ENCODE data around the gene NCOA5.

Gene NCOA5

DNA sequence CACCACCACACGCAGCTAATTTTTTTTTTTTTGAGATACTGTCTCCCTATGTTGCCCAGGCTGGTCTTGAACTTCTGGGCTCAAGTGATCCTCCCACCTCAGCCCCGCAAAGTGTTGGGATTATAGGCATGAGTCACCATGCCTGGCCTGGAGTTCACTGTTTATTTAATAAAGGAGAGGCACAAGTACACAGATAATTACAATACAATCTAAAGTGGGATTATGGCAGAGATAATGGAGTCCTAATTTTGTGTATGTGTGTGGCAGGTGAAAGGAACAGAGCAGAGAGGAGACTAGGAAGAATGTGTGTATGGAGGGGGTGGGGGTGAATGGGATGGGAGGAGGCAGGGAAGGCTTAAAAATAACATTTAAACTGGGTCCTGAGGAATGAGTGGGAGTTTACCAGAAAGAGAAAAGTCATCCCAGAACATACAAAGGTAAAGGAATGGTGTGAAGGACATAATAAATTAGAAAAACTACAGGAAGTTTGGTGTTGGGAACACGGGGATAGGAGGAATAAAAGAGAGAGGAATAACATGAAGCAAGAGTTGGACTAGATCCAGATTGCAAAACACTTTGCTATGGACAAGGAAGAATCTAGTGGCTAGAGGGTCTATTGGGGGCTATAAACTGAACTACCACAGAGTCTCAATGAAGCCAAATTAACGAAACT, 4.4 kb downstream of the NCOA5 start (continued):
- TF ChIP-seq, protein P1, sequence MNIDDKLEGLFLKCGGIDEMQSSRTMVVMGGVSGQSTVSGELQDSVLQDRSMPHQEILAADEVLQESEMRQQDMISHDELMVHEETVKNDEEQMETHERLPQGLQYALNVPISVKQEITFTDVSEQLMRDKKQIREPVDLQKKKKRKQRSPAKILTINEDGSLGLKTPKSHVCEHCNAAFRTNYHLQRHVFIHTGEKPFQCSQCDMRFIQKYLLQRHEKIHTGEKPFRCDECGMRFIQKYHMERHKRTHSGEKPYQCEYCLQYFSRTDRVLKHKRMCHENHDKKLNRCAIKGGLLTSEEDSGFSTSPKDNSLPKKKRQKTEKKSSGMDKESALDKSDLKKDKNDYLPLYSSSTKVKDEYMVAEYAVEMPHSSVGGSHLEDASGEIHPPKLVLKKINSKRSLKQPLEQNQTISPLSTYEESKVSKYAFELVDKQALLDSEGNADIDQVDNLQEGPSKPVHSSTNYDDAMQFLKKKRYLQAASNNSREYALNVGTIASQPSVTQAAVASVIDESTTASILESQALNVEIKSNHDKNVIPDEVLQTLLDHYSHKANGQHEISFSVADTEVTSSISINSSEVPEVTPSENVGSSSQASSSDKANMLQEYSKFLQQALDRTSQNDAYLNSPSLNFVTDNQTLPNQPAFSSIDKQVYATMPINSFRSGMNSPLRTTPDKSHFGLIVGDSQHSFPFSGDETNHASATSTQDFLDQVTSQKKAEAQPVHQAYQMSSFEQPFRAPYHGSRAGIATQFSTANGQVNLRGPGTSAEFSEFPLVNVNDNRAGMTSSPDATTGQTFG (tag by site-specific recombination; IDR thresholded peaks at IDR 0.05; ENCODE audit: borderline replicate concordance), result peak; percentile 11; the same call in 1 of the 2 replicates
- TF ChIP-seq ZSCAN30 (tag by site-specific recombination; IDR thresholded peaks at IDR 0.05) (peak; percentile 93), ZNF76 (tag by site-specific recombination; IDR thresholded peaks at IDR 0.05; ENCODE audit: borderline replicate concordance, low read depth) (0 out of 2 replicates have a peak, but pooled peaks have one; percentile 18), ZNF311 (tag by site-specific recombination; IDR thresholded peaks at IDR 0.05; ENCODE audit: borderline replicate concordance) (no peak), ZNF837 (tag by site-specific recombination; IDR thresholded peaks at IDR 0.05) (no peak), ZNF24 (tag by site-specific recombination; IDR thresholded peaks at IDR 0.05) (peak; percentile 93; the same call in 1 of the 2 replicates), ZNF26 (tag by site-specific recombination; IDR thresholded peaks at IDR 0.05) (no peak), ZBTB10 (tag by site-specific recombination; IDR thresholded peaks at IDR 0.05) (0 out of 2 replicates have a peak, but pooled peaks have one; percentile 53), KLF10 (tag by site-specific recombination; IDR thresholded peaks at IDR 0.05) (peak; percentile 68; the same call in 1 of the 2 replicates), ZNF449 (tag by site-specific recombination; IDR thresholded peaks at IDR 0.05) (peak; percentile 61; the same call in 1 of the 2 replicates), ATF2 (tag by site-specific recombination; IDR thresholded peaks at IDR 0.05; ENCODE audit: low read depth) (peak; percentile 45; the same call in 1 of the 2 replicates), ZFP3 (tag by site-specific recombination; IDR thresholded peaks at IDR 0.05; ENCODE audit: low read depth) (no peak; the same call in 1 of the 2 replicates), ZNF423 (tag by site-specific recombination; IDR thresholded peaks at IDR 0.05) (no peak), TSHZ1 (tag by site-specific recombination; IDR thresholded peaks at IDR 0.05; ENCODE audit: borderline replicate concordance) (peak; percentile 94; the same call in 1 of the 2 replicates), ZNF404 (tag by site-specific recombination; IDR thresholded peaks at IDR 0.05) (no peak), ZNF704 (tag by site-specific recombination; IDR thresholded peaks at IDR 0.05) (no peak), ZNF302 (tag by site-specific recombination; IDR thresholded peaks at IDR 0.05; ENCODE audit: low read depth) (no peak), ZNF121 (tag by site-specific recombination; IDR thresholded peaks at IDR 0.05) (no peak), ZNF513 (tag by site-specific recombination; IDR thresholded peaks at IDR 0.05) (no peak)
- TF ChIP-seq, protein P2, sequence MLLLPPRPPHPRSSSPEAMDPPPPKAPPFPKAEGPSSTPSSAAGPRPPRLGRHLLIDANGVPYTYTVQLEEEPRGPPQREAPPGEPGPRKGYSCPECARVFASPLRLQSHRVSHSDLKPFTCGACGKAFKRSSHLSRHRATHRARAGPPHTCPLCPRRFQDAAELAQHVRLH (tag by site-specific recombination; IDR thresholded peaks at IDR 0.05), result no peak

Measured in HEK293 (cell line).